Fibroblast of peridontal ligament (primary cell): Measurements from ENCODE around the gene GRAMD4.

Source experiments
- DNase-seq: peaks from one replicate; pipeline ENCODE4 v3.0.0-alpha.2; 2010; ENCODE audit errors: extremely low read depth

GRAMD4 gene

GRCh38 chr22:46583571-46583970 lies 36.6 kb upstream of the GRAMD4 start:
- no peak for DNase-seq

DNA sequence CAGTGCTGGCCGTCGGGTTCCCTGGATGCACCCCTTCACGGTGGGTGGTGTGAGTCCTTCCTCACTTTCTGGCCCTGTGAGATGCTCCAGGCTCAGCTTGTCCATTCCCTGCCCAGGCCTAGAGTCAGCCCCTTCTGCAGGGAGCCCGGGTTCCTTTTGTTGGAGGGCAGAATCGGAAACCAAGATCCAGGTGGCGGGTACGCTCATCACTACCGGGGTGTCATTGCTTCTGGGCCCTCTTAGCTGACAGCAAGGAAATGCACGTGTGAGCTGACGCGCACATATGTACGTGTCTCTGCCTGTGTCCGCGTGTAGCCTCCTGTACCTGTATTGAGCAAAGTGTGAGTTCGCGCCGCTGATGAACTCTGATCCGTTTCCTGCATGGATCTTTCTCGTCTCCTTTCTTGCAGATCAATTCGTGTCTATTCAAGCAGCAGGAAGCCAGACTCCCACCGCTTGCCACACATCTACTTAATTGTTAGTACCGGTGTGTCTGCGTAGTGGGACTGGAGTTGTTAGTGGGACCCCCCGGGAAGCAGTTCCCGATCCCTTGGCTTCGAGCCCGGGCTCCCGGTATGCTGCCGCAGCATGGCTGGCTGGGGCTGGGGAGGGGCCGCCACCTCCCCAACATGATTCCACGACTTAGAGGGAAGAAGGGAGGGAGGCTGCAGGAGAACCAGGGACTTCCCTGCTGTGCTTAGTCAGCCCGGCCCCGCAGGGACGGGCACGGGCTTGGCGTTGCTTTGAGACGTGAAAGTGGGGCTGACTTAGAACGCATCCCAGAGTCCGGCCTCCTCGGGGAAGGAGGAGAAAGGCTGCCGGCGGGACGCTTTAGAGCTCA lies 35.9 kb upstream of the GRAMD4 start:
- peak; percentile 31 for DNase-seq

DNA sequence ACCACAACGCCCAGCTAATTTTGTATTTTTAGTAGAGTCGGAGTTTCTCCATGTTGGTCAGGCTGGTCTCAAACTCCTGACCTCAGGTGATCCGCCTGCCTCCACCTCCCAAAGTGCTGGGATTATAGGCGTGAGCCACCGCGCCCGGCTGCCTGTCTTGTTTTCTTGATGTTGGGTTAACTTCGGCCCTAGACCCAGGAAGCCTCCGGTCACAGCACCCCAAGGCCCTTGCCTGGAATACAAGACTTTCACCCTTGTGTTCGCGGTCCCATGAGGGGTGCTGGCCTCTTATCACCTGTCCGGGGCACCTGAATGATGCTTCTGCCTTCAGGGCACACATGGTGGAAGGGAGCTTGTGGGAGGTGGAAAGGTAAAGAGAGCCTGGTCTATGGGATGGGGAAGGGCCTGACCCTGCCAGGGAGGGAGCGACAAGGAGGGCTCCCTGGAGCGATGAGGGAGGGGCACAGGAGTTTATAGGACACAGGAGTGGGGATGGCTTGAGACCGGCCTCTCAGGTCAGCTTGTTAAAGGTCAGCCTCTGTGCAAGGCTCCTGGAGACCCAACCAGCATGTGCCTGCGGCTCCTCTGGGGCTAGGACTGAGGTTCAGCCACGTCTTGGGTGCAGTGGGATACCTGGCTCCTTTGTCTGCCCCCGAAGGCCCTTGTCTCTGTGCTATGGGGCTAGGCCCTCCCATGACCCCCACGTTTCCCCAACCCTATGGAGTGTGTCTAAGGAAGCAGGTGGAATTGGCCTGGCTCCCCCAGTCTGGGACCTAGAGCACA lies 34.7 kb upstream of the GRAMD4 start:
- no peak for DNase-seq

DNA sequence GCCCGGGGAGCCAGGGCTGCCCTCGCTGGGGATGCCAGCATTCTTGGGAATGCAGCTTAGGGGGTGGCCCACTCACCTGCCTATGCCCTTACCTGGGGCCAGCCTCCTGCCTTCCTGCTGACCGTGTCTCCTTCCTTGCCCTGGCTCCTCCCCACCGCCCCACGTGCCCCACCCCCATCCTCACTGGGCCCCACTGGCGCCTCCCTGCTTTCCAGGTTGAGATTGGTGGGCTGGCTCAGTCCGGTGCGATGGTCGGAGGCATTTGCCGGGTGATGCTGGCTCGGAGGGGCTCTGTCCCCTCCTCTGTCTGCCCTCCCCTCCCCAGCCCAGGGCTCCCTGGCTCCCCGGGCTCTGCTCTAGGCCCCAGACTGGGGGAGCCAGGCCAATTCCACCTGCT lies 34.1 kb upstream of the GRAMD4 start:
- no peak for DNase-seq

- no peak for DNase-seq
Measured at GRCh38 chr22:46586531-46587011, 33.6 kb upstream of the GRAMD4 start.

DNA sequence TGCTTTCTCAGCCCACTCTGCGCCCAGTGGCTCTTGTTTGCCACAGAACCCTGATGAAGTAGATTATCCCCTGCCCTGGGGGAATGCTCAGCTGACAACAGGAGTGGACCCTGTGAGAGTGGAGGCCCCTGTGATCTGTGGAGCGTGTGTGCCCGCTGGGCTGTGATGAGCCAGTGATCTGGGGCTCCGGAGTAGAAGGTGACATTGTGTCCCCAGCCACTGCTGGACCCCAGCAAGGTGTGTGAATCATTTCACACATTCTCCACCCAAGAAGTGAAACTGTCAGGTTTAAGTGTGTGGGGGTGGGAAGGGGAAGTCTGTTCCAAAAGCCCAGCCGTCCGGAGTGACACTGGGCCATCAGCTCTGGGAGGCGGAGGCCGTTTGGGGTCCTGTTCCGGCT lies 33.1 kb upstream of the GRAMD4 start:
- DNase-seq: no peak

GRCh38 chr22:46587492-46588278 lies 32.5 kb upstream of the GRAMD4 start:
- DNase-seq: no peak

- no peak for DNase-seq
Measured at GRCh38 chr22:46588279-46589140, 31.7 kb upstream of the GRAMD4 start.

DNA sequence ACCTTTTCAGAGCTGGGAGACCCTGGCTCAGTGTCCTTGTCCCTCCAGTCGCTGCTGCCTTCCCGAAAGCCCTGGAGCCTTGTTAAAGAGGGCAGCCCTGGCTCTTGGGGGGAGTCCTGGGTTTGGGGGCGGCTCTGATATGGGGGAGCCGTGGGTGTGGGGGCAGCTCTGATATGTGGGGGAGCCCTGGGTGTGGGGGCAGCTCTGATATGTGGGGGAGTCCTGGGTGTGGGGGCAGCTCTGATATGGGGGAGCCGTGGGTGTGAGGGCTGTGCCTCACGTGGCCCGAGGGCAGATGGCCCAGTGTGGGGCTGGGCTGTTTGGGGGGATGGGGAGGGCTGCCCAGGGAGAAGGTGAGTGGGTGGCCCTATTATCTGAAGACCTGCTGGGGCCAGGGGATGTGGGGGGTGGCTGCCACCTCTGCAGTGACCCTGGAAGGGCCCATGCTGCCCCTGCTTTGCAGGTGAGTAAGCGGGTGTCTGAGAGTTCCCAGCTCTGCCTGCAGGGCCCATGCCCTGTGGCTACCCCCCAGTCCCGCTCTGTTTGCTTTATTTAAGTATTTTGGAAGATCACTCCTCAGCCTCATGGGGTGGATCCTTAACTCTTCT lies 30.9 kb upstream of the GRAMD4 start:
- DNase-seq: no peak

- no peak for DNase-seq
Measured at GRCh38 chr22:46589871-46590271, 30.3 kb upstream of the GRAMD4 start.

DNA sequence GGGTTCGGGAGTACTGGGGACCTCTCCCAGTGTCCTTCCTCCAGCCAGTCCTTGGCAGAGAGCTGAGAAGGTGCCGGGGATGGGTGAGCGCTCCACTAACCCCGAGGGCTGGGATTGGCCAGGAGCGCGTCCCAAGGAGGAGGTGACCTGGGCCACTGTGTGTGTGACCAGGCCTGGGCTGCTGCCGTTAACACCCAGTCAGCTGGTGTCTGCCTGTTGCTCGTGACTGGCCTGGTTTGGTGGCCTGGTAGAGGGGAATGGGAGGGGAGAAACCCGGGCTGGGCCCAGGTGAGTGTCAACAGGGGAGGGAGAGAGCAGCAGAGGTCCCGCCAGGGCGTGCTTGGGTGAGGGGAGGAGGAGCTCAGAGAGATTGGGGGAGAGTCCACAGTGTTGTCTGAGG lies 29.9 kb upstream of the GRAMD4 start:
- DNase-seq: no peak

GRCh38 chr22:46591930-46592329 lies 28.3 kb upstream of the GRAMD4 start:
- DNase-seq: no peak

DNA sequence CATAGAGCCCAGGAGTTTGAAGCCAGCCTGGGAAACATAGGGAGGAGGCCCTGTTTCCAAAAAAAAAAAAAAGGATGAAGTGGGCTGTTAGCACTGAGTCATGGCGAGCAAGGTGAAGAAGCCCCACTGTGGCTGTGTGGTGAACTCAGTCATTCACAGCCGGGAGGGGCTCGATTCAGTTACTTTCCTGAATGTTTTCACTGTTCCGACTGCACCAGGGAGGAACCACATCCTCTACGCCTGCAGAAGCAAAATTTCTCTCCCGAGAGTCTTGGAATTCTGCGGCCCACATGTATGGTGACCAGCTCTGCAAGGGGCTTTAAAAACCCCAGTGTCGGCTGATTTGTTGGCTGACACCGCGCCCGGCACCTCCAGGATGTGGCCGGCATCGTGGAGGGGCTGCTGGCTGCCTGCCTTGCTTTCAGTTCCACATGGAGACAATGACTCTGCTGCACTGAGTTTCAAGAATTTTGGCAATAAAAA lies 27.8 kb upstream of the GRAMD4 start:
- DNase-seq: peak; percentile 20

- no peak for DNase-seq
Measured at GRCh38 chr22:46593211-46593681, 26.9 kb upstream of the GRAMD4 start.

GRCh38 chr22:46593996-46594946 lies 25.9 kb upstream of the GRAMD4 start:
- DNase-seq: no peak

DNA sequence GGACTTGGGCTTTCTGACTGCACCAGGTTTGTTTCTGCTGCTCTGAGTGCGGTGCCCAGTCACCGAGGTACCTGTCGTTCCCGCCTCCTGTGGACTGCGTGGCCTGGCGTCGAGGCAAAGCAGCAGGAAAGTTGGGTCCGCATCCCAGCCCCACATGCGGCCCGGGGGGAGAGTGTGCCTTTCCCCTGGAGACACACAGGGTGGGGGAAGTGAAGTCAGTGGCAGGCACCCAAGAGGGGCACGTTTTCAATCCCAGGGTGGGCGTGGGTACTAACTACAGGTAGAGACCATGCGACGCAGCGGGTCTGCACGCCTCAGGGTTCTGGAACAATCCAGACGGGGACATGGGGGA lies 25.3 kb upstream of the GRAMD4 start:
- no peak for DNase-seq

DNA sequence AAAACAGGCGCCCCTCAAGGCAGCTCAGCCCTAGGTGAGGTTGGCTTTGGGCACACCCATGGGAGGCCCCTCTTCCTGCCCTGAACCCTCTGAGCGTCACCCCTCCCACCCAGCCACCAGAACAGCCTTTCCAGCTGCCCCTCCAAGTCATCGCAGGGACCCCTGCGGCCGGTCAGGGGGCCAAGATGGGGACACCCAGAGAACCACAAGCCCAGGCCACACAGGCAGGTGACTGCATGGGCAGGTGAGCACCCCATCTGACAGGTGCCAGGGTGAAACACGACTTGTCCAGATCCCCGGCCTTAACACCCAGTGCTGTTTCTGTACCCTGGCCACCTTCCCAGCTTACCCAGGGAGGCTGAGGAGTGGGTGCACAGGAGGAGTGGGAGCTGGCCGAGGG lies 24.6 kb upstream of the GRAMD4 start:
- DNase-seq: no peak

- no peak for DNase-seq
Measured at GRCh38 chr22:46596032-46596441, 24.1 kb upstream of the GRAMD4 start.

GRCh38 chr22:46596819-46597218 lies 23.4 kb upstream of the GRAMD4 start:
- no peak for DNase-seq
